Keratinocyte (primary cell): ENCODE measurements around the gene CNIH2. TPM values are rescaled to one million over a fixed set of nuclear protein-coding genes. Genes with fewer than 3 reads are reported as not detected.

Experiments used
- DNase-seq: peaks from one replicate; pipeline ENCODE4 v3.0.0-alpha.2; 2011; ENCODE audit warnings: low read depth, missing footprints, low spot score
- FAIRE-seq: peaks from 2 replicates; lab custom pipeline; 2011; peaks lifted over from hg19 to GRCh38; lab: Jason Lieb, UNC
- H2AFZ ChIP-seq: 2 replicates; pipeline ENCODE4 v1.6.0; 2012; ENCODE audit warnings: low read length, control low read depth, inconsistent platforms; ENCODE audit not compliant: control insufficient read depth
- H3K27ac ChIP-seq: 2 replicates; pipeline ENCODE4 v1.5.1; 2011; ENCODE audit warnings: low read length; ENCODE audit not compliant: control insufficient read depth, insufficient read depth
- H3K27me3 ChIP-seq: 3 replicates; pipeline ENCODE4 v1.6.0; 2011; ENCODE audit warnings: low read length; ENCODE audit not compliant: control insufficient read depth, insufficient read depth; ENCODE audit errors: extremely low read depth
- H3K36me3 ChIP-seq, 2 experiments: 2 replicates in 1 of 2; 3 replicates in 1 of 2; pipeline ENCODE4 v1.5.1; 2011; ENCODE audit warnings: low read length in 2 of 2, mild to moderate bottlenecking in 1 of 2; ENCODE audit not compliant: control insufficient read depth in 2 of 2, insufficient read depth in 2 of 2; ENCODE audit errors: extremely low read depth in 1 of 2
- H3K4me1 ChIP-seq: 3 replicates; pipeline ENCODE4 v1.5.1; 2011; ENCODE audit warnings: low read length; ENCODE audit not compliant: control insufficient read depth, insufficient read depth; ENCODE audit errors: extremely low read depth
- H3K4me2 ChIP-seq: 3 replicates; pipeline ENCODE4 v1.6.0; 2011; ENCODE audit warnings: low read depth, low read length; ENCODE audit not compliant: control insufficient read depth, insufficient read depth; ENCODE audit errors: extremely low read depth
- H3K4me3 ChIP-seq, 3 experiments: fragments of 200-600 bp in 1 of 3; sonication (generic) in 1 of 3; 2 replicates in 2 of 3; 3 replicates in 1 of 3; pipeline ENCODE4 v1.5.1; 2011 to 2016; ENCODE audit warnings: low read length in 3 of 3, mild to moderate bottlenecking in 3 of 3, control low read depth in 2 of 3, inconsistent platforms in 1 of 3, low read depth in 1 of 3, mixed read lengths in 1 of 3, mixed run types in 1 of 3, moderate library complexity in 1 of 3; ENCODE audit not compliant: control insufficient read depth in 2 of 3, insufficient read depth in 2 of 3; ENCODE audit errors: extremely low read depth in 1 of 3
- H3K79me2 ChIP-seq: 2 replicates; pipeline ENCODE4 v1.6.0; 2012; ENCODE audit warnings: low read length; ENCODE audit not compliant: control insufficient read depth, insufficient read depth
- H3K9ac ChIP-seq: 3 replicates; pipeline ENCODE4 v1.6.0; 2011; ENCODE audit warnings: low read length; ENCODE audit not compliant: control insufficient read depth, insufficient read depth; ENCODE audit errors: extremely low read depth
- H3K9me1 ChIP-seq: 3 replicates; pipeline ENCODE4 v1.6.0; 2011; ENCODE audit warnings: low read length; ENCODE audit not compliant: control insufficient read depth, insufficient read depth; ENCODE audit errors: extremely low read depth
- H3K9me3 ChIP-seq: 2 replicates; pipeline ENCODE4 v1.5.1; 2012; ENCODE audit warnings: low read depth, low read length; ENCODE audit not compliant: control insufficient read depth
- H4K20me1 ChIP-seq: 3 replicates; pipeline ENCODE4 v1.6.0; 2011; ENCODE audit warnings: low read length; ENCODE audit not compliant: control insufficient read depth, insufficient read depth; ENCODE audit errors: extremely low read depth
- EZH2 ChIP-seq: IDR thresholded peaks from one replicate; pipeline ENCODE4 v1.6.1; 2012; ENCODE audit warnings: inconsistent platforms, mild to moderate bottlenecking, low read length, moderate library complexity
- dilution Hi-C: fragments of 300-500 bp; cut with MboI; formaldehyde crosslinking; loops from one replicate; pipeline ENCODE4 v1.7.0; 2020; ENCODE audit warnings: low sequenced_read_pairs; ENCODE audit not compliant: extremely low pct_ligation_motif_present
- polyA plus RNA-seq, 5 experiments: library from polyadenylated mRNA; depleted of rRNA in 3 of 5; stranded (reverse) in 3 of 5; stranded (forward) in 1 of 5; unstranded in 1 of 5; fragments of >200 nt; gene quantifications; 1 replicate in 1 of 5; 2 replicates in 3 of 5; 3 replicates in 1 of 5; pipeline versions ENCODE4 v1.2.1 to v1.2.3, GENCODE V29; 2011 to 2012; ENCODE audit warnings: missing spikeins in 2 of 5, low read depth in 1 of 5, low replicate concordance in 1 of 5
- TF ChIP-seq, protein P1 (sequence below), 3 experiments: IDR thresholded peaks in 1 of 3; conservative IDR thresholded peaks in 1 of 3; optimal IDR thresholded peaks in 1 of 3; 2 replicates in 2 of 3; 3 replicates in 1 of 3; pipeline versions ENCODE3 to v1.5.1; 2011; ENCODE audit warnings: low read length in 3 of 3, mild to moderate bottlenecking in 3 of 3, moderate library complexity in 2 of 3, control low read depth in 1 of 3, inconsistent platforms in 1 of 3; ENCODE audit not compliant: insufficient read depth in 2 of 3; ENCODE audit errors: extremely low read depth in 1 of 3

CNIH2 gene
- polyA plus RNA-seq, 1 donor (not counting 4 experiments of a cell fraction or from before 2014, with no cell fraction given) = 0.17 TPM

DNA sequence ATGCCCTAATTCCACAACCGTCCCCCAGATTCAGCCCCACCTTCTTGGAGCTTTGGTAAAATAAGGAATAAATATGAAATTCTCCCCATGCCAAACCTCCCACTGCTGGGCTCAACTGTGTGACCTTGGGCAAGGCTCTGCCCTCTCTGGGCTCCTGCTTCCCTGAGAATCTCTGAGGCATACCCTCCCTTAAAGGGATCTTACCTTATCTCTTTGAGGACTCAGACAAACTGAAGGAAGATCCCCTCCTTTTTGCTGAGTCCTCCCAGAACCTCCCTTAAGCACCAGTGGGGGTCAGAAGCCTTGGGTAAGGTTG lies 36.2 kb downstream of the CNIH2 start:
- Histone ChIP-seq H4K20me1 (no peaks in the 10 kb centered on the region), H3K27me3 (peaks cover 16% of the 10 kb centered on the region), H3K4me1 (peaks cover 16% of the 10 kb centered on the region), H3K9me3 (no peaks in the 10 kb centered on the region), H3K4me2 (no peak overlapping the region), H3K79me2 (no peaks in the 10 kb centered on the region), H3K9me1 (no peaks in the 10 kb centered on the region), H2AFZ (no peak overlapping the region), H3K4me3 (no peak overlapping the region), H3K27ac (no peak overlapping the region), H3K9ac (no peak overlapping the region), H3K36me3 (no peaks in the 10 kb centered on the region)
- no peak for FAIRE-seq
- TF ChIP-seq, protein P1, sequence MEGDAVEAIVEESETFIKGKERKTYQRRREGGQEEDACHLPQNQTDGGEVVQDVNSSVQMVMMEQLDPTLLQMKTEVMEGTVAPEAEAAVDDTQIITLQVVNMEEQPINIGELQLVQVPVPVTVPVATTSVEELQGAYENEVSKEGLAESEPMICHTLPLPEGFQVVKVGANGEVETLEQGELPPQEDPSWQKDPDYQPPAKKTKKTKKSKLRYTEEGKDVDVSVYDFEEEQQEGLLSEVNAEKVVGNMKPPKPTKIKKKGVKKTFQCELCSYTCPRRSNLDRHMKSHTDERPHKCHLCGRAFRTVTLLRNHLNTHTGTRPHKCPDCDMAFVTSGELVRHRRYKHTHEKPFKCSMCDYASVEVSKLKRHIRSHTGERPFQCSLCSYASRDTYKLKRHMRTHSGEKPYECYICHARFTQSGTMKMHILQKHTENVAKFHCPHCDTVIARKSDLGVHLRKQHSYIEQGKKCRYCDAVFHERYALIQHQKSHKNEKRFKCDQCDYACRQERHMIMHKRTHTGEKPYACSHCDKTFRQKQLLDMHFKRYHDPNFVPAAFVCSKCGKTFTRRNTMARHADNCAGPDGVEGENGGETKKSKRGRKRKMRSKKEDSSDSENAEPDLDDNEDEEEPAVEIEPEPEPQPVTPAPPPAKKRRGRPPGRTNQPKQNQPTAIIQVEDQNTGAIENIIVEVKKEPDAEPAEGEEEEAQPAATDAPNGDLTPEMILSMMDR (optimal IDR thresholded peaks at IDR 0.05 in 1 of 3, IDR thresholded peaks at IDR 0.05 in 1 of 3, conservative IDR thresholded peaks at IDR 0.05 in 1 of 3; ENCODE audit: extremely low read depth in 1 of 3, insufficient read depth in 2 of 3, low read length in 3 of 3) = no peak
- no peak for TF ChIP-seq EZH2
- dilution Hi-C loops = no loop called here
- no peak for DNase-seq

DNA sequence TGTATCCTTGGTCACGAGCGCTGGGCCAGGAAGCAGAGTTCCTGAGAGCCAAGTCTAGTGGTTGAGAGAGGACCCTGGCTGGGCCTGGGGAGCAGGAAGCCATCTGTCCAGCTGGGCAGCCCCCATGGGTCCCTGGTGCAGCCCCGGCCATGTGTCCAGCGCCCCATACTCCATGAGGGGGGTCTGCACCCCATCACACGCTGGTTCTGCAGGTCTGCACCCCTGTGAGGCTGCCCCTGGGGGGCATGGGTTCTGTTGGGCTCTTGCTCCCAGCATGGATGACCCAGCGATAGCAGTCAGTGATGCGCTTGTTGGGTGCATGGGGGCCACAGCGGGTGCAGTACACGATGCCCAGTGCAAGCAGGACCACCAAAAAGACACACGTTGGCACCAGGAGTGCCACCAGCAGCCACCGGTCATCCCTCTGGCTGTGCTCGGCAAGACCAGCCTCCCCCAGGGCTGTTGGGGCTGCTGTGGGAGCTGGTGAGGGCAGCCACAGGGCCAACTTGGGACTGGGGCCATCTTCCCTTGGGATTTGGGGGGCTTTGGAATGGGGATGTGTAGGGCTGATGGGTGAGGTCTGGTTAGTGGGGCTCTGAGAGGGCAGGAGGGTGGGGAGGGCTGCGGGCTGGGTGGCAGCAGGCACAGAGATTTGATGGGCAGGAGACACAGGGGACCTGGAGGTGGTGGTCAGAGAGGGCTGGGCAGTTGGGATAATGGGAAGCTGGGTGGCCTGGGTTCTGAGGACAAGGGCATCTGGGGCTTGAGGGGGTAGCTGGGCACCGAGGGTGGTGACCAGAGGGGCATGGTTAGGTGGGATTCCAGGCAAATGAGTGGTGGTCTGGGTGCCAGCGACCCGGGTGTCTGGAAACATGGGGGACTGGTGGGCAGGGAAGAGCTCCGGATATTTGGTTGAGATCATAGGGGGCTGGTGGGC lies 36.9 kb downstream of the CNIH2 start:
- no peak for FAIRE-seq
- Histone ChIP-seq H2AFZ (no peak overlapping the region), H3K79me2 (no peaks in the 10 kb centered on the region), H3K9ac (no peak overlapping the region), H3K4me2 (no peak overlapping the region), H3K27ac (no peak overlapping the region), H3K9me1 (no peaks in the 10 kb centered on the region), H3K9me3 (no peaks in the 10 kb centered on the region), H3K4me3 (no peak overlapping the region), H3K36me3 (no peaks in the 10 kb centered on the region), H3K27me3 (peaks cover 13% of the 10 kb centered on the region), H4K20me1 (no peaks in the 10 kb centered on the region), H3K4me1 (peaks cover 16% of the 10 kb centered on the region)
- dilution Hi-C loops = no loop called here
- TF ChIP-seq EZH2 = no peak
- no peak for DNase-seq
